ENCODE measurements around the gene RIMS1.

RIMS1 gene

GRCh38 chr6:72064399-72064975, 178.1 kb downstream of the RIMS1 start:
- H3K4me3 ChIP-seq (replicated peaks; ENCODE audit: low read depth, low read length) = no peak overlapping the region
- no peak for DNase-seq (ENCODE audit: extremely low read depth, low read depth)
- TF ChIP-seq CTCF (IDR thresholded peaks at IDR 0.05; ENCODE audit: low read depth, low read length, missing control alignments) = no peak

GRCh38 chr6:72078096-72078495, 191.7 kb downstream of the RIMS1 start:
- no peak for TF ChIP-seq CTCF (IDR thresholded peaks at IDR 0.05; ENCODE audit: low read depth, low read length, missing control alignments)
- DNase-seq (ENCODE audit: extremely low read depth, low read depth) = no peak
- no peak overlapping the region for H3K4me3 ChIP-seq (replicated peaks; ENCODE audit: low read depth, low read length)

GRCh38 chr6:72080260-72080941, 194.1 kb downstream of the RIMS1 start:
- DNase-seq (ENCODE audit: extremely low read depth, low read depth) = no peak
- no peak for TF ChIP-seq CTCF (IDR thresholded peaks at IDR 0.05; ENCODE audit: low read depth, low read length, missing control alignments)
- H3K4me3 ChIP-seq (replicated peaks; ENCODE audit: low read depth, low read length) = no peak overlapping the region

GRCh38 chr6:72081871-72082270, 195.5 kb downstream of the RIMS1 start:
- TF ChIP-seq CTCF (IDR thresholded peaks at IDR 0.05; ENCODE audit: low read depth, low read length, missing control alignments) = no peak
- no peak for DNase-seq (ENCODE audit: extremely low read depth, low read depth)
- H3K4me3 ChIP-seq (replicated peaks; ENCODE audit: low read depth, low read length) = no peak overlapping the region

GRCh38 chr6:72083976-72084375, 197.6 kb downstream of the RIMS1 start:
- TF ChIP-seq CTCF (IDR thresholded peaks at IDR 0.05; ENCODE audit: low read depth, low read length, missing control alignments) = no peak
- DNase-seq (ENCODE audit: extremely low read depth, low read depth) = no peak
- no peak overlapping the region for H3K4me3 ChIP-seq (replicated peaks; ENCODE audit: low read depth, low read length)

GRCh38 chr6:72084992-72085569, 198.7 kb downstream of the RIMS1 start:
- TF ChIP-seq CTCF (IDR thresholded peaks at IDR 0.05; ENCODE audit: low read depth, low read length, missing control alignments) = no peak
- no peak overlapping the region for H3K4me3 ChIP-seq (replicated peaks; ENCODE audit: low read depth, low read length)
- DNase-seq (ENCODE audit: extremely low read depth, low read depth) = no peak

Measured in HFF-Myc (cell line).